ENCODE results near the gene CTTNBP2. TPM values are rescaled to one million over a fixed set of nuclear protein-coding genes. Genes with fewer than 3 reads are reported as not detected.

CTTNBP2 gene
- total RNA-seq, 1 experiment from 2014 or later = 17.6 TPM

GRCh38 chr7:117841611-117842010, 31.6 kb downstream of the CTTNBP2 start:
- Histone ChIP-seq H3K4ac (ENCODE audit: low read depth, low read length) (no peak overlapping the region), H3K56ac (ENCODE audit: insufficient read length, low read depth, low read length) (no peak overlapping the region), H3K9me3 (ENCODE audit: control insufficient read depth, low read depth, low read length) (no peaks in the 10 kb centered on the region), H3K23ac (ENCODE audit: insufficient read length, low read depth, low read length) (no peak overlapping the region), H2BK120ac (ENCODE audit: low read depth, low read length, poor library complexity, severe bottlenecking) (no peak overlapping the region), H3K27ac (ENCODE audit: insufficient read length, low read depth, low read length) (no peak overlapping the region), H3K9ac (ENCODE audit: extremely low read depth, insufficient read length, low read length) (no peak overlapping the region), H4K91ac (ENCODE audit: insufficient read length, low read depth, low read length) (no peak overlapping the region), H4K20me1 (ENCODE audit: control insufficient read depth, insufficient read depth, insufficient read length) (no peaks in the 10 kb centered on the region), H2BK15ac (ENCODE audit: low read depth, low read length) (no peak overlapping the region), H3K4me2 (ENCODE audit: insufficient read depth, insufficient read length, low read length) (no peak overlapping the region), H3T11ph (ENCODE audit: low read length) (no peak overlapping the region), H2AFZ (ENCODE audit: low read length) (no peak overlapping the region), H2BK5ac (ENCODE audit: insufficient read length, low read length) (no peak overlapping the region), H2AK5ac (ENCODE audit: insufficient read length, low read length) (no peak overlapping the region), H4K8ac (replicated peaks; ENCODE audit: insufficient read length, low read depth, low read length) (no peak overlapping the region), H3K79me2 (ENCODE audit: insufficient read depth, low read length) (no peaks in the 10 kb centered on the region), H2BK12ac (ENCODE audit: insufficient read length, low read depth, low read length) (no peak overlapping the region), H3K14ac (ENCODE audit: insufficient read depth, low read length) (no peak overlapping the region), H3K18ac (ENCODE audit: insufficient read length, low read depth, low read length) (no peak overlapping the region), H3K4me1 (ENCODE audit: insufficient read depth, low read length) (peaks cover 3% of the 10 kb centered on the region; the same call in 1 of the 2 replicates), H3K23me2 (ENCODE audit: insufficient read length, low read depth, low read length, poor library complexity, severe bottlenecking) (no peaks in the 10 kb centered on the region), H3K27me3 (ENCODE audit: insufficient read depth, low read length) (no peaks in the 10 kb centered on the region), H4K5ac (ENCODE audit: insufficient read length, low read depth, low read length) (no peak overlapping the region), H3K79me1 (ENCODE audit: insufficient read depth, low read depth, low read length, poor library complexity, severe bottlenecking) (no peaks in the 10 kb centered on the region), H2BK20ac (ENCODE audit: low read depth, low read length, poor library complexity, severe bottlenecking) (no peak overlapping the region)
- DNase-seq = no peak
- peaks cover 10 to 12% of the 10 kb centered on the region in 2 experiments; a peak in 3 of 4 replicates for H3K4me1 Mint-ChIP-seq
- H3K27me3 Mint-ChIP-seq (ENCODE audit: low read depth) = no peaks in the 10 kb centered on the region
- peaks cover 4 to 7% of the 10 kb centered on the region in 2 experiments; a peak in 4 of 5 replicates for H3K9me3 Mint-ChIP-seq
- TF ChIP-seq CTCF (conservative IDR thresholded peaks at IDR 0.05) = no peak
- H3K27ac Mint-ChIP-seq = no peak overlapping the region
- peaks cover 24 to 39% (median 30%) of the 10 kb centered on the region in 3 experiments for H3K36me3 Mint-ChIP-seq (ENCODE audit: insufficient read depth in 1 of 3, low read depth in 3 of 3)
- WGBS (ENCODE audit: extremely low coverage, insufficient read length, low lambda C conversion rate) = no CpG with 5 or more reads among the region's 2 CpGs
- H3K4me3 Mint-ChIP-seq = no peak overlapping the region
